Hematopoietic multipotent progenitor cell treated with erythropoietin and hydrocortisone succinate and interleukin-3 and kit ligand, for 17 days (in vitro differentiated cells): ENCODE measurements around the gene TTC22.

Experiments used
- DNase-seq: peaks from one replicate; pipeline ENCODE4 v3.0.0-alpha.2; 2015; ENCODE audit warnings: low spot score

TTC22 gene

GRCh38 chr1:54834007-54834541, 33.0 kb upstream of the TTC22 start:
- DNase-seq = no peak

DNA sequence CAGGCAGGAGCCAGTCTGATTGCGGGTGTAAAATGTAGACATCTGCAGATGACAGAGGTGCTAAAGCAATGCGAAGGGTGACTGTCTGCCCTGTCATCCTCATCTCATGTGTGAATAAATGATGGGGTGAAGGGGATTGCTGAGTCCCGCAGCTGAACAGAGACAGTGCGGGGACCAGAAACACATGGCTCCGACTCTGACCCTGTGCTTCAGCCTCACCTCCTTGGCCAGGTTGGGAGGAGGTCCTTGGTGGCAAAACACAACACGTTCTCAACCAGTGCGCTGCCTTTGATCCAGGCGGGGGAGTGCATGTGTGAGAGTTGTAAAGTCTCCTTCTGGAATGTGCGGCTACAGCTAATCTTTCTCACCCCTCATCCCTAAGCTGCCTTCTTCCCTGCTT, 32.0 kb upstream of the TTC22 start:
- DNase-seq = no peak

DNA sequence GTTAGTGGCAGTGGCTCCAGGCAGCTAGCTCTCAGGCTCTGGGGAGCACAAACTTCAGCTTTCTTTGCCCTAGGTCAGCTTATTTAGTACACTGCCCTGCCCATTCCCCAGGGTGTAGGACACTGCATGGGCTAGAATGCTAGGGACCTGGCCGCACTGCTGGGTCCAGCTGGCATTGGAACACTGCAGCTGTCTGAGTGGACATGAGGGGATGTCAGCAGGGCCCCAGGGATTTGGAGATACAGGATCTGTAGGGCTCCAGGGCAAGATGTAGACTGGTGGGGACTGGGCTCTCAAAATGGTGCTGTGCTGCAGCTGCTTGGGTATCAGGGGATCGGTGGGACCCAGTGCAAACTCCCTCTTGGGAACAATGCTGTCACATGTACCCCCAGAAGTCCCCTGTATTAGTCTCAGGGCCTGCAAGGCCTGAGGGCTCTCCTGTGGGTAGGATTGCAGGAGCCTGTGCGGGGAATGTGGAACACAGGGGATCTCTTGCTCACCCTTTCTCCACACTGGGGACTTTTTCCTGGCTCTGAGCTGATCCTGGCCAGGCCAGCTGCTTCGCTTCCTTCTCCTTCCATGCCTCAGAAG, 25.2 kb upstream of the TTC22 start:
- DNase-seq = no peak

- no peak for DNase-seq
Observed at GRCh38 chr1:54825696-54826095, 24.6 kb upstream of the TTC22 start.

DNA sequence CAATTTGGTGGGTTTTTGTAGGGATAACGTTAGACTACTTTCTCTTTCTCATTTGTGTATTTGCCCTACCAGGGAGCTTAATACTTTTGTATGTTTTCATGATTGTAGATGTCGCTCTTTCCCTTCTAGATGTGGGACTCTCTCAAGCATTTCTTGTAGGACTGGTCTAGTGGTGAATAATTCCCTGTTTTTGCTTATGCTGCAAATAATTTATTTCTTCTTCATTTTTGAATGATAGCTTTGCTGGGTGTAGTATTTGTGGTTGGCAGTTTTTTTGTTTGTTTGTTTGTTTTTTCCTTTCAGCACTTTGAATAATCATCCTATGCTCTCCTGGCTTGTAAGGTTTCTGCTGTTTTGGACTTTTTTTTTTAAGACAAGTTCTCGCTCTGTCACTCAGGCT, 22.5 kb upstream of the TTC22 start:
- DNase-seq = no peak

DNA sequence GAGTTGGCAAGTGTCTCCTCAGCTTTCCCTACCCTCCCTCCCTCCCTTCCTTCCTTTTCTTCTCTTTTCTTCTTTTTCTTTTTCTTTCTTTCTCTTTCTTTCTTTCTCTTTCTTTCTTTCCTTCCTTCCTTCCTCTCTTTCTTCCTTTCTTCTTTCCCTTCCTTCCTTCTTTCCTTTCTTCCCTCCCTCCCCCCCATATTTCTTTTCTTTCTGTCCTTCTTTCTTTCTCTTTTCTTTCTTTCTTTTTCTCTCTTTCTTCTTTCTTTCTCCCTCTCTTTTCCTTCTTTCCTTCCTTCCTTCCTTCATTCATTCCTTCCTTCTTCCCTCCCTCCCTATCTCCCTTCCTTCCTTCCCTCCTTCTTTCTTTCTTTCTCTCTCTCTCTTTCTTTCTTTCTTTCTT, 18.6 kb upstream of the TTC22 start:
- DNase-seq = no peak

DNA sequence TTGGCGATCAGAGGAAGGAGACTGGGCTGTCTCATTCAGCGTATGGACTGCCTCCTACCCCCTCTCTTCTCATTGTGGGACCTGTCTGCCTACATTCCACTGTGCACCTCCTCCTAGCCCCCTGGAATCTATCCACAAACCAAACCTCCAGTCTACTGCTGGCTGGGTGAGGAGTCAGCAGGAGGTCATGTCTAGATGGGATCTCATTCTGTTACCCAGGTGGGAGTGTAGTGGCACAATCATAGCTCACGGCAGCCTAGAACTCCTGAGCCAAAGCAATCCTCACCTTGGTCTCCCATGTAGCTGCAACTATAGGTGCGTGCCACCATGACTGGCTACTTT, 18.0 kb upstream of the TTC22 start:
- DNase-seq = no peak

- DNase-seq = no peak
Observed at GRCh38 chr1:54818461-54819194, 17.5 kb upstream of the TTC22 start.

GRCh38 chr1:54816951-54817350, 15.8 kb upstream of the TTC22 start:
- DNase-seq = no peak

DNA sequence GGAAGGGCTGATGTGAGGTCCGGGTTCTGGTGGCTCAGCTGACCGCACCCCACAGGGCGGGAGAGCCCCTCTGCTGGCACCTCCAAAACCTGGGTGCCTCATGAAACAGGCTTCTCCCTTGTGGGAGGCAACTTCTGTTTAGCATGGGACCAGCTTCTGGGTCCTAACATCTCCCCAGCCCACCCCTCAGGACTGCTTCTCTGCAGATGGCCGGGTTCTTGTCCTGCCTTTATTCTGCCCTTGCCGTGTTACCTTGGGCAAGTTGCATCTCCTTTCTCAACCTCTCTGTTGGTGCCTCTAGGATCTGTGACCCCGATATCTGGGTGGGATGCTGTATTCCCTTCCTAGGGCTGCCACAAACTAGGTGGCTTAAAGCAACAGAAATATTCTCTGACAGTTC, 15.0 kb upstream of the TTC22 start:
- DNase-seq = no peak

DNA sequence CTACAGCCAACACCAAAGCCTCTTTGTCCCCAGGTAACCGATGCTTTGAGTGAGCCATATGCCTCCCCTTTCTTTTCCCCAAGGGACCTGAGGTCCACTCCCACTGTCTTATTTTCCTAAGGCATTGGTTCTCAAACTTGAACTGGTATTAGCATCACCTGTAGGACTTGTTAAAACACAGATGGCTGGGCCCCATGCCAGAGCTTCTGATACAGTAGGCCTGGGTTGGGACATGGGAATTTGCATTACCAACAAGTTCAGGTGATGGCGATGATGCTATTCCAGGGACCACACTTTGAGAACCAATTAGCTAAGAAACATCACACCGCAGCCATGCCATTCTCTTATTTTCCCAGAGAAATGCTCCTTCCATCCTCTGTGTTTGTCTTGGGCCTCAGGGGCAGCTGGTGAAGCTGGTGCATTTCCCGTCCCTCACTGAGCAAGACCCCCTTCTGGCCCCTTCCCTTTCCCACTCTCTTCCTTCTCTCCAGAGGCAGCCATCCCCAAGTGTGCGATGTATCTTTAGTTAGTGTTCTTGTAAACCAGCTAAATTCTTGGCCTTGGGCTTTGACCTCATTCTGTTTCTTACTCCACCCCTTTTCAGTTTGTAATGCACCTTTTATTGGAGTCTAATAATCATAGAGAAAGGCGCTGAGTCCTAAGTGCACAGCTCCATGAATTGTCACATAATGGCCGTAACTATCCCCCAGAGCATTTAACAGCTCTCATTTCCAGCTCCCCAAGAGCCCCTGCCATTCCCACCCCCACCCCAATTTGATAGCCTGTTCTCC, 14.2 kb upstream of the TTC22 start:
- DNase-seq = no peak

- DNase-seq = no peak
Observed at GRCh38 chr1:54814571-54814970, 13.4 kb upstream of the TTC22 start.

DNA sequence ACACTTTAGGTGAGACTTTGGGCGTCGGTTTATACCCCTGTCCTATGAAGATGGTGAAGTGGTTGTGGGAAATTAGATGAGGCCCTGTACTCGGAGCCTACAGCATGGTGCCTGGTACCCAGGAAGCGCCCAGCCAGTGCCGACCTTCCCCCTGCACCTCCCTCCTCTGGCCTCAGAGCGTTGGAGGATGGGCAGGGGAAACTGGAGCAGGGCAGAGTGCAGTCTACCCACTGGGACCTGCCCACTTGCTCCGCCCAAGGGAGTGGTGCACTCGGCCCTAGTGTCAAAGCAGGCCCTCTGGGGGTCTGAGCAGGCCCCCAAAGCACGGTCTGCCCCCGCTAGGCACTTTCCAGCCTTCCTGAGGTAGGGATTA, 13.0 kb upstream of the TTC22 start:
- DNase-seq = no peak

DNA sequence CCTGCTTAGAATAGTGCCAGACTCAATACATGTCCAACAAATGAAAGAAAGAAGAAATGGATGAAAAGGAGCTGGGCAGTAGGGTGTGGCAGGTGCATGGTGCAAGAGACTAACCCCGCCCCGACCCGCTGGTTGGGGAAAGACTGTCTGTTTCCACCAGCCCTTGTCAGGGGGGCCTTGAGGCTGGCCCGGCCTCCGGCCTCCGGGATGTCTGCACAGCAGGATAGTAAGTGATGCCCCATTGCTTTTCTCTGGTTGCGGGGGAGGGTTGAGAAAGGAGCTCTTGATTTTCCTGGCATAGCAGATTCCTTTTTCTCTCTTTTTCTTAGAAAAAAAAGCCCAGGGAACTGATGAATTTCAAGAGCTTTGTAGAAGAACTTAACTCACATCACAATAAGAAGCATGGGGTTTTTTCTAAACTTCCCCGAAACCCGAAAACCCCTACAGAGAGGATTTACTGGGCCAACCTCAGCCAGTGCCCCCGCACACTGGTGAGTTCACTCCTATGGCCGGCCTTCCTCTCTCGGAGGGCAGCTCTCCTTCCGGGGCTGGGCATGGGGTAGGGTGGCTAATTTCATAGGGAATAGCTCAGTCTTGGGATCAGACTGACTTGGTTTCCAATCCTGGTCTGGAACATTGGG, 12.5 kb upstream of the TTC22 start:
- no peak for DNase-seq

DNA sequence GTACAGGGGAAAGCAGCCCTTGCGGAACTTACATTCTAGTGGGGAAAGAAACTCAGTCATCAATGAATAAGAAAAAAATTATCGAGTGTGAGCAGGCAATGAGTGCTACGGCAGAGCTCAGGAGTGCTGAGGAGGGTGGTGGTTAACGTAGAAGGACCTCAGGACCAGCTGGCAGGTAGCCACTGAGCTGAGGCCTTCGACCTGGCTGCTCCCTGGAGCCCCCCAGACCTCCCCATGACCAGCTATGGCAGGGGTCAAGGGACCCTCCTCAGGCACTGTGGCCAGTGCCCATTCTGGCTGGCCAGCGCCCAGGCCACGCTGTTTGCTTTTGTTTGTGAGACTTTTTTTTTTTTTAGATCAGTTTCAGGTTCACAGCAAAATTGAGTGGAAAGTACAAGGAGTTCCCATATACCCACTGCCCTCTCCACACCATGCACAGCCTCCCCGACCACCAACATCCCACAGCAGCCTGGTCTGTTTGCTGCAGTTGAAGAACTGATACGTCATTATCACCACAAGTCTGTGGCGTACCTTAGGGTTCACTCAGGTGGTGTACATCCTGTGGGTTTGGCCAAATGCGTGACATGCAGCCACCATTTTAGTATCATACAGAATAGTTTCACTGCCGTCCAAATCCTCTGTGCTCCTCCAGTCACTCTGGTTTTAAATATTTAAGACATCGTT, 11.8 kb upstream of the TTC22 start:
- DNase-seq = no peak

DNA sequence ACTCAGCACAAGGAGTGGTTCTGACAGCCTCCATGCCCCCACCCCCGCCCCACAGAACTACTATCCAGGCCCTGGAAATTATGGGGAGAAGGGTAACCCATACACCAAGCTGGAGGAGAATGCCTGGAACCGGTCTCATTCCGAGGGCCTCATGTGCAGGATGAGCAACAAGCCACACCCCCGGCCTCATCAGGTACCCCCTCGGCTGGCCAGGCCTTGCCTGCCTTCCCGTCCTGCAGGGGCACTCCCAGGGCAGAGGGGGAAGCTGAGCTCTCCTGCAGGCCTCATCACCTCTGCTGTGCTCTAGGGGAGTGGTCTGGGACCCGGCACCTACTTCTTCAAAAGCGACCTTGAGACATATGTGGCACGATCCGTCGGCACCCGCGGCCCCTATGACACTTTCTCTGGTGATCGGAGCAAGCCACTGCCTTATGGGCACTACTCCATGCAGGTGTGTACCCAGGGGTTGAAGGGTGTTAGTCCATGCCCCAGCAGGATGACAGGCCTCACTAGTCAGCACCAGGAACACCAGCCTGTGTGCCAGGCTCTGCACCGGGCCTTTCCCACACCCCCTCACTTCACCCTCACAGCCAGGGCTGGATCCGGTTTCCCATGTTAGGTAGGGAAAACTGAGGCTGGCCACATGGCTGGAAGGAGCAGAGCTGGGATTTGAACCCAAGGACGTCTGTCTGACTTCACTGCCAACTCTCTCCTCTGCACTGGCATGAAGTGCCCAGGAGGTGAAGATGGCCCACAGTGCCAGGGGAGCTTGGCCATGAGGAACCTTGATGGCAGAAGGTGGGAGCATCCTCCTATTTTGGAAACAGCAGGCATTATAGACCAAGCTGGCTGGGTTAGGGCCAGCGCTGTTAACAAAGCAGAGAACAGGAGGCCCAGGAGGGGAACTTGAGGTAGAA, 10.9 kb upstream of the TTC22 start:
- DNase-seq = no peak

GRCh38 chr1:54811066-54811465, 9.9 kb upstream of the TTC22 start:
- no peak for DNase-seq

- DNase-seq = peak; percentile 35
Observed at GRCh38 chr1:54810153-54810942, 9.2 kb upstream of the TTC22 start.

GRCh38 chr1:54809496-54810074, 8.5 kb upstream of the TTC22 start:
- DNase-seq = no peak
